ENCODE data around the gene VAMP2.

- TF ChIP-seq CTCF (IDR thresholded peaks at IDR 0.05 in 4 of 5, conservative IDR thresholded peaks at IDR 0.05 in 1 of 5) = no peak
- peak; percentile 40 to 43 for TF ChIP-seq POLR2A (IDR thresholded peaks at IDR 0.05)
Observed at GRCh38 chr17:8163978-8164814, 1.4 kb upstream of the VAMP2 start.
